IPS DF 6.9 (cell line): ENCODE results near the gene RAD51C.
"Not testable (repeated sequence)": the region's sequence is repeated elsewhere in the genome, so short reads cannot be mapped to it uniquely, and the experiment has no call there.

ENCODE experiments used
- DNase-seq: peaks from one replicate; pipeline ENCODE4 v3.0.0-alpha.2; 2013; ENCODE audit warnings: low read depth, low spot score
- H3K27ac ChIP-seq: one replicate; pipeline ENCODE4 v1.5.1; 2013; ENCODE audit warnings: low read length, control low read depth
- H3K27me3 ChIP-seq: 2 replicates; pipeline ENCODE4 v1.6.1; 2013; ENCODE audit warnings: mild to moderate bottlenecking, low read length; ENCODE audit not compliant: control insufficient read depth, insufficient read depth
- H3K36me3 ChIP-seq: 2 replicates; pipeline ENCODE4 v1.6.1; 2013; ENCODE audit warnings: low read length; ENCODE audit not compliant: control insufficient read depth, insufficient read depth
- H3K4me1 ChIP-seq: 2 replicates; pipeline ENCODE4 v1.6.1; 2013; ENCODE audit warnings: low read length; ENCODE audit not compliant: control insufficient read depth, insufficient read depth
- H3K4me3 ChIP-seq: 2 replicates; pipeline ENCODE4 v1.5.1; 2013; ENCODE audit warnings: mild to moderate bottlenecking, low read length
- H3K9me3 ChIP-seq: 2 replicates; pipeline ENCODE4 v1.6.1; 2013; ENCODE audit warnings: low read length, inconsistent platforms; ENCODE audit not compliant: control insufficient read depth, insufficient read depth
- WGBS: extraction: QIAGEN DNeasy Blood & Tissue Kit; methylation state at CpG from one replicate; pipeline ENCODE4 v1.1.7; 2013; ENCODE audit warnings: mixed read lengths, missing lambda C conversion rate; ENCODE audit not compliant: insufficient read length, insufficient coverage; 5-methylcytosine and 5-hydroxymethylcytosine counted together

The RAD51C gene

DNA sequence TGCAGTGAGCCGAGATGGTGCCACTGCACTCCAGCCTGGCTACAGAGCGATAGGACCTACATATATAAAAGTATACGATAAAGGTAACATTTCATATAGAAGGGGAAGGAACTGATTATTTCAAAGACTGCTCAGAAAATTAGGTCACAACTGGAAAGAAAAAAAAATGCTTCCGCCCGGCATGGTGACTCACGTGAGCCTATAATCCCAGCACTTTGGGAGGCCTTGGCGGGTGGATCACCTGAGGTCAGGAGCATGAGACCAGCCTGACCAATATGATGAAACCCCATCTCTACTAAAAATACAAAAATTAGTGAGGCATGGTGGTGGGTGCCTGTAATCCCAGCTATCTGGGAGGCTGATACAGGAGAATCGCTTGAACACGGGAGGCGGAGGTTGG lies 8.4 kb upstream of the RAD51C start:
- no peak for DNase-seq
- Histone ChIP-seq H3K4me1 (no peaks in the 10 kb centered on the region), H3K4me3 (no peak overlapping the region), H3K27ac (no peak overlapping the region), H3K9me3 (no peaks in the 10 kb centered on the region), H3K27me3 (no peaks in the 10 kb centered on the region), H3K36me3 (no peaks in the 10 kb centered on the region)
- no CpG with 5 or more reads among the region's 10 CpGs for WGBS

- no CpG with 5 or more reads among the region's 6 CpGs for WGBS
- DNase-seq: not testable (repeated sequence)
These were observed 7.9 kb upstream of the RAD51C start for GRCh38 chr17:58684462-58684861.

GRCh38 chr17:58686980-58687379 lies 5.4 kb upstream of the RAD51C start:
- Histone ChIP-seq H3K9me3 (no peaks in the 10 kb centered on the region), H3K4me1 (no peaks in the 10 kb centered on the region), H3K27ac (no peak overlapping the region), H3K36me3 (no peaks in the 10 kb centered on the region), H3K4me3 (no peak overlapping the region), H3K27me3 (no peaks in the 10 kb centered on the region)
- no CpG with 5 or more reads among the region's 4 CpGs for WGBS
- no peak for DNase-seq

More at GRCh38 chr17:58684462-58684861, 7.9 kb upstream of the RAD51C start:
- H3K27me3 ChIP-seq, H3K9me3 ChIP-seq, H3K4me1 ChIP-seq, H3K36me3 ChIP-seq, H3K27ac ChIP-seq, H3K4me3 ChIP-seq: not testable (repeated sequence)

- Histone ChIP-seq H3K9me3 (no peaks in the 10 kb centered on the region), H3K27me3 (no peaks in the 10 kb centered on the region), H3K4me1 (no peaks in the 10 kb centered on the region), H3K36me3 (no peaks in the 10 kb centered on the region), H3K4me3 (no peak overlapping the region), H3K27ac (no peak overlapping the region)
- no CpG with 5 or more reads among the region's 2 CpGs for WGBS
- DNase-seq: no peak
These were observed 3.9 kb upstream of the RAD51C start for GRCh38 chr17:58688521-58688920.

GRCh38 chr17:58690033-58690432 lies 2.4 kb upstream of the RAD51C start:
- not testable (repeated sequence) for H3K27ac ChIP-seq, H3K36me3 ChIP-seq, DNase-seq, H3K4me3 ChIP-seq, H3K9me3 ChIP-seq, H3K27me3 ChIP-seq, H3K4me1 ChIP-seq
- no CpG with 5 or more reads among the region's 7 CpGs for WGBS

GRCh38 chr17:58691701-58692238 lies 632 bp upstream of the RAD51C start, which contains the start of gene TEX14:
Gene TEX14 (minus strand): TSS chr17:58692045. CDS start chr17:58652001, 40,044 bp downstream.
- DNase-seq: no peak
- H3K27me3 ChIP-seq: no peaks in the 10 kb centered on the region
- no peak within 1 kb of the TSS for H3K27ac ChIP-seq
- peak within 1 kb of the TSS; percentile 50; the same call in 1 of the 2 replicates for H3K4me3 ChIP-seq
- no peaks in the 10 kb centered on the region for H3K36me3 ChIP-seq
- WGBS: no CpG with 5 or more reads among the region's 19 CpGs
- H3K4me1 ChIP-seq: no peaks in the 10 kb centered on the region
- H3K9me3 ChIP-seq: no peaks in the 10 kb centered on the region

DNA sequence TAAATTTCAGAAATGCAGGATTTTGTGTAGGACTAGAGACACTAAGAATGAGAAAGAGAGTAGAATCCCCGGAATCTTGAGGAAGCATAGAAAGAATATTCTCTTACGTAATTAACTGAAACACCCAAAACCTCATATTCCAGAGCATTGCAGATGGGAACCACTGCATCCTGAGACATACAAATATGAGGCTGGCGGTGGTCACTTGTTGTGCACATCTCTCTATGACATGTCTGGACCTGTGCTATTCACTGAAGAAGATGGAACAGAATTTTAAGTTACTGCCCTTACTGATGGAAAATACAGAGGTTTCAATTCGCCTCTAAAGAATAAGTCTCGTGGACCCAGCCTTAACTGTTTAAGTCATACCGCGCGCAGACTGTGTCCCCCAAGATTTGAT lies 806 bp downstream of the RAD51C start:
- Histone ChIP-seq H3K27ac (no peak overlapping the region), H3K4me3 (peak overlapping the region; percentile 50; the same call in 1 of the 2 replicates), H3K36me3 (no peaks in the 10 kb centered on the region)

GRCh38 chr17:58693751-58694150 lies 1.3 kb downstream of the RAD51C start:
- Histone ChIP-seq H3K27me3 (no peaks in the 10 kb centered on the region), H3K4me3 (no peak overlapping the region), H3K9me3 (no peaks in the 10 kb centered on the region), H3K4me1 (no peaks in the 10 kb centered on the region), H3K36me3 (no peaks in the 10 kb centered on the region), H3K27ac (no peak overlapping the region)
- no peak for DNase-seq
- WGBS: no CpG with 5 or more reads among the region's 2 CpGs

More for the DNA sequence above, 806 bp downstream of the RAD51C start:
- H3K27me3 ChIP-seq: no peaks in the 10 kb centered on the region
- no peaks in the 10 kb centered on the region for H3K9me3 ChIP-seq
- no peak for DNase-seq
- WGBS: no CpG with 5 or more reads among the region's 8 CpGs
- no peaks in the 10 kb centered on the region for H3K4me1 ChIP-seq

GRCh38 chr17:58694302-58694701 lies 1.9 kb downstream of the RAD51C start:
- no peaks in the 10 kb centered on the region for H3K27me3 ChIP-seq
- no CpG with 5 or more reads among the region's 8 CpGs for WGBS
- no peak overlapping the region for H3K4me3 ChIP-seq
- H3K4me1 ChIP-seq: no peaks in the 10 kb centered on the region
- H3K36me3 ChIP-seq: no peaks in the 10 kb centered on the region
- H3K9me3 ChIP-seq: no peaks in the 10 kb centered on the region
- DNase-seq: no peak
- H3K27ac ChIP-seq: no peak overlapping the region

GRCh38 chr17:58694826-58695225 lies 2.4 kb downstream of the RAD51C start:
- Histone ChIP-seq H3K4me1 (no peaks in the 10 kb centered on the region), H3K27me3 (no peaks in the 10 kb centered on the region), H3K27ac (no peak overlapping the region), H3K4me3 (no peak overlapping the region), H3K9me3 (no peaks in the 10 kb centered on the region), H3K36me3 (no peaks in the 10 kb centered on the region)
- no peak for DNase-seq
- WGBS: no CpG with 5 or more reads among the region's 1 CpG

GRCh38 chr17:58699771-58700170 lies 7.4 kb downstream of the RAD51C start:
- DNase-seq: no peak
- Histone ChIP-seq H3K4me3 (no peak overlapping the region), H3K27ac (no peak overlapping the region), H3K27me3 (no peaks in the 10 kb centered on the region), H3K4me1 (no peaks in the 10 kb centered on the region), H3K36me3 (no peaks in the 10 kb centered on the region), H3K9me3 (no peaks in the 10 kb centered on the region)
- no CpG with 5 or more reads among the region's 11 CpGs for WGBS
